ENCODE results near the gene GSK3B.

The GSK3B gene

GRCh38 chr3:119858957-119859356, 235.3 kb downstream of the GSK3B start:
- ATAC-seq: no peak
- TF ChIP-seq TOX (CRISPR knock-in tag; IDR thresholded peaks at IDR 0.05; ENCODE audit: borderline replicate concordance): no peak
- no peak for TF ChIP-seq ZNF8 (CRISPR knock-in tag; IDR thresholded peaks at IDR 0.05)
- TF ChIP-seq ARNTL (CRISPR knock-in tag; IDR thresholded peaks at IDR 0.05; ENCODE audit: borderline replicate concordance, low read depth): no peak
- TF ChIP-seq CSDC2 (CRISPR knock-in tag; IDR thresholded peaks at IDR 0.05): no peak
- TF ChIP-seq PATZ1 (CRISPR knock-in tag; IDR thresholded peaks at IDR 0.05; ENCODE audit: borderline replicate concordance): no peak
- no peak for TF ChIP-seq ZFP3 (CRISPR knock-in tag; IDR thresholded peaks at IDR 0.05)
- TF ChIP-seq CSRNP3 (CRISPR knock-in tag; IDR thresholded peaks at IDR 0.05): no peak
- TF ChIP-seq BACH2 (CRISPR knock-in tag; IDR thresholded peaks at IDR 0.05; ENCODE audit: borderline replicate concordance): no peak
- no peak for TF ChIP-seq ISL1 (CRISPR knock-in tag; IDR thresholded peaks at IDR 0.05)
- no peak for TF ChIP-seq SNAI2 (CRISPR knock-in tag; IDR thresholded peaks at IDR 0.05)
- TF ChIP-seq RARB (CRISPR knock-in tag; IDR thresholded peaks at IDR 0.05): no peak
- TF ChIP-seq ESRRG (CRISPR knock-in tag; IDR thresholded peaks at IDR 0.05): no peak
- TF ChIP-seq ZNF70 (CRISPR knock-in tag; IDR thresholded peaks at IDR 0.05): no peak
- TF ChIP-seq OSR1 (CRISPR knock-in tag; IDR thresholded peaks at IDR 0.05): no peak
- TF ChIP-seq PPARA (CRISPR knock-in tag; IDR thresholded peaks at IDR 0.05; ENCODE audit: borderline replicate concordance): no peak
- TF ChIP-seq ZFP30 (CRISPR knock-in tag; IDR thresholded peaks at IDR 0.05): no peak
- TF ChIP-seq POU6F1 (CRISPR knock-in tag; IDR thresholded peaks at IDR 0.05; ENCODE audit: borderline replicate concordance, low read depth): no peak

GRCh38 chr3:119856695-119857094, 237.6 kb downstream of the GSK3B start:
- no peak for ATAC-seq
- no peak for TF ChIP-seq RARB (CRISPR knock-in tag; IDR thresholded peaks at IDR 0.05)
- no peak for TF ChIP-seq PPARA (CRISPR knock-in tag; IDR thresholded peaks at IDR 0.05; ENCODE audit: borderline replicate concordance)
- no peak for TF ChIP-seq ESRRG (CRISPR knock-in tag; IDR thresholded peaks at IDR 0.05)
- no peak for TF ChIP-seq ZFP30 (CRISPR knock-in tag; IDR thresholded peaks at IDR 0.05)
- TF ChIP-seq ZNF565 (CRISPR knock-in tag; conservative IDR thresholded peaks at IDR 0.05; ENCODE audit: low read depth): no peak
- no peak for TF ChIP-seq TOX (CRISPR knock-in tag; IDR thresholded peaks at IDR 0.05; ENCODE audit: borderline replicate concordance)
- no peak for TF ChIP-seq OSR1 (CRISPR knock-in tag; IDR thresholded peaks at IDR 0.05)
- TF ChIP-seq ZNF70 (CRISPR knock-in tag; IDR thresholded peaks at IDR 0.05): no peak
- TF ChIP-seq CREB5 (CRISPR knock-in tag; IDR thresholded peaks at IDR 0.05; ENCODE audit: low read depth): no peak
- no peak for TF ChIP-seq ISL1 (CRISPR knock-in tag; IDR thresholded peaks at IDR 0.05)
- no peak for TF ChIP-seq CSDC2 (CRISPR knock-in tag; IDR thresholded peaks at IDR 0.05)
- TF ChIP-seq TCF4 (CRISPR knock-in tag; IDR thresholded peaks at IDR 0.05; ENCODE audit: borderline replicate concordance): no peak
- no peak for TF ChIP-seq PATZ1 (CRISPR knock-in tag; IDR thresholded peaks at IDR 0.05; ENCODE audit: borderline replicate concordance)
- TF ChIP-seq ZNF8 (CRISPR knock-in tag; IDR thresholded peaks at IDR 0.05): no peak
- TF ChIP-seq CSRNP3 (CRISPR knock-in tag; IDR thresholded peaks at IDR 0.05): no peak
- TF ChIP-seq GLIS3 (CRISPR knock-in tag; IDR thresholded peaks at IDR 0.05): no peak
- TF ChIP-seq BACH2 (CRISPR knock-in tag; IDR thresholded peaks at IDR 0.05; ENCODE audit: borderline replicate concordance): no peak
